Stomach (tissue), 9 donors: ENCODE measurements around the gene TLX3. TPM values are rescaled to one million over a fixed set of nuclear protein-coding genes. Genes with fewer than 3 reads are reported as not detected.

Experiments used
- DNase-seq, 2 donors: peaks; one replicate each; pipeline versions ENCODE4 v3.0.0 to v3.0.0-alpha.2; 2013 to 2019
- H3K27ac ChIP-seq, 5 donors: fragments of 200-600 bp in 4 of 5; sonication (generic) in 4 of 5; one replicate each; pipeline ENCODE4 v1.5.1; 2013 to 2019; ENCODE audit warnings: mild to moderate bottlenecking in 1 of 5, moderate library complexity in 1 of 5
- H3K27me3 ChIP-seq, 3 donors: fragments of 200-600 bp; sonication (generic); one replicate each; pipeline ENCODE4 v1.5.1; 2017 to 2019; ENCODE audit warnings: mixed run types in 1 of 3
- H3K36me3 ChIP-seq, 4 donors: fragments of 200-600 bp; sonication (generic); 1 replicate in 3 of 4; 2 replicates in 1 of 4; pipeline ENCODE4 v1.5.1; 2016 to 2019
- H3K4me1 ChIP-seq, 4 donors: fragments of 200-600 bp; sonication (generic); one replicate each; pipeline ENCODE4 v1.5.1; 2016 to 2019
- H3K4me3 ChIP-seq, 4 donors: fragments of 200-600 bp; sonication (generic) in 3 of 4; one replicate each; pipeline ENCODE4 v1.5.1; 2016 to 2019; ENCODE audit warnings: mild to moderate bottlenecking in 1 of 4
- H3K9me3 ChIP-seq, 4 donors: fragments of 200-600 bp; sonication (generic); one replicate each; pipeline ENCODE4 v1.5.1; 2016 to 2019
- EP300 ChIP-seq: sonication (generic); formaldehyde crosslinking; IDR thresholded peaks from one replicate; pipeline ENCODE4 v1.6.1; 2017; ENCODE audit warnings: antibody characterized with exemption
- POLR2A ChIP-seq, 4 donors: fragments of 450-650 bp; IDR thresholded peaks; one replicate each; pipeline ENCODE4 v1.6.1; 2016; ENCODE audit warnings: antibody characterized with exemption in 4 of 4, control low read depth in 2 of 4, mild to moderate bottlenecking in 1 of 4, moderate library complexity in 1 of 4
- POLR2AphosphoS5 ChIP-seq, 3 donors: sonication (generic); formaldehyde crosslinking; IDR thresholded peaks; one replicate each; pipeline ENCODE4 v1.6.1; 2016; ENCODE audit warnings: antibody characterized with exemption in 3 of 3
- WGBS, 5 donors: extraction: QIAGEN DNeasy Blood & Tissue Kit in 3 of 5; methylation state at CpG; one replicate each; pipeline versions ENCODE4 v1.1.5 to v1.1.7; 2013 to 2018; 5-methylcytosine and 5-hydroxymethylcytosine counted together
- intact Hi-C: fragments of 100-400 bp; cut with DNase I; formaldehyde crosslinking; loops from one replicate; pipeline ENCODE4 v1.15.1; 2023; ENCODE audit warnings: low total_unique reads
- polyA plus RNA-seq, 3 donors: library from polyadenylated mRNA; stranded (reverse); fragments of 200-250 nt; gene quantifications; one replicate each; pipeline ENCODE4 v1.2.3, GENCODE V29; 2013
- total RNA-seq, 5 donors: library from RNA; depleted of rRNA; stranded (reverse); fragments of >200 nt; gene quantifications; one replicate each; pipeline versions ENCODE4 v1.1.0 to v1.2.3, GENCODE V29; 2014 to 2016
- TF ChIP-seq, protein P1 (sequence below), 7 experiments: fragments of 450-650 bp in 4 of 7; fragments of 200-600 bp in 3 of 7; sonication (generic) in 3 of 7; IDR thresholded peaks; one replicate each; pipeline ENCODE4 v1.5.1; 2016 to 2019; ENCODE audit warnings: antibody characterized with exemption in 7 of 7, control low read depth in 2 of 7, mild to moderate bottlenecking in 1 of 7
- donor health status: healthy with polysubstance abuse.
- donor health status: Bipolar disorder and iron deficiency.
- donor health status: healthy.

Gene TLX3
- total and polyA plus RNA-seq, 8 donors, result not detected

DNA sequence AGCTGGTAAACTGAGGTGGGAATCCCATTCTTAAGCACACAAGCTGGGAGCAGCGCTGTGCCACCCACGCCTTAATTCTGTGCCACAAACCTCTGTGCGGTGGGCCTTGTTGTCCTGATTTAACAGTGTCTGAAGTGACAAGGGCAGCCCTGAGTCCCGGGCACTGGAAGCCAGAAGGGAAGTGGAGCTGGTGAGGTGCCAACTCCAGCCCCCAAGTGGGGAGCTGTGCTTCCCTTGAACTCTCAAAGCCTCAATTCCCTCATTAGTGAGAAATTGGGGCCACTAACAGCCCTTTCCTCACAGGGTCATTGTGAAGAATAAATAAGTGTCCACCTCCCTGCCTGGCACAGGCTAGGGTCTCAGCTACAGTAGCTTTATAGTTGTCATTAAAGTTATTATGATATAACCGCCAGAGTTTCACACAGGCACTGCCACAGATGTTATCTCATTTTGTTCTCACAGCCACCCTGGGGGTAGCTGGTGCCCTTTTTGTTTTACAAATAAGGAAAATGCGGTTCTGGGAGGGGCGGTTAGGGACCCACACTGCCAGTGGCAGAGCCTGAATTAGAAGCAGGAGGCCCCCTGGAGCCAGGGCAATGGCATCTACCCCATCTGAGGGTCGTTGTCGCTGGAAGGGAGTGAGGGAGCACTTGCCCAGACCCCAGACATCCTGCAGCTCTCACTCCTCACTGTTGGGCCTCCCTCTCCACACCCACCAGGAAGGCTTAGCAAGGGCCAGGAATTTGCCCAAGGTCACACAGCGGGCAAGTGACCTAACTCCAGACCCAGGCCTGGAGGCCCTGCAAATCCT lies 2.1 kb upstream of the TLX3 start:
- Histone ChIP-seq H3K27me3 (peaks cover 56 to 88% (median 76%) of the 10 kb centered on the region in 3 donors), H3K36me3 (no peaks in the 10 kb centered on the region), H3K4me3 (no peak overlapping the region), H3K27ac (no peak overlapping the region), H3K4me1 (peaks cover 27 to 41% (median 34%) of the 10 kb centered on the region in 4 donors), H3K9me3 (peaks cover 0 to 10% (median 0%) of the 10 kb centered on the region in 4 donors)
- peak in 1 of 2 donors; percentile 22 for DNase-seq
- no peak for TF ChIP-seq EP300
- no peak for TF ChIP-seq POLR2AphosphoS5 (IDR thresholded peaks at IDR 0.05)
- TF ChIP-seq, protein P1, sequence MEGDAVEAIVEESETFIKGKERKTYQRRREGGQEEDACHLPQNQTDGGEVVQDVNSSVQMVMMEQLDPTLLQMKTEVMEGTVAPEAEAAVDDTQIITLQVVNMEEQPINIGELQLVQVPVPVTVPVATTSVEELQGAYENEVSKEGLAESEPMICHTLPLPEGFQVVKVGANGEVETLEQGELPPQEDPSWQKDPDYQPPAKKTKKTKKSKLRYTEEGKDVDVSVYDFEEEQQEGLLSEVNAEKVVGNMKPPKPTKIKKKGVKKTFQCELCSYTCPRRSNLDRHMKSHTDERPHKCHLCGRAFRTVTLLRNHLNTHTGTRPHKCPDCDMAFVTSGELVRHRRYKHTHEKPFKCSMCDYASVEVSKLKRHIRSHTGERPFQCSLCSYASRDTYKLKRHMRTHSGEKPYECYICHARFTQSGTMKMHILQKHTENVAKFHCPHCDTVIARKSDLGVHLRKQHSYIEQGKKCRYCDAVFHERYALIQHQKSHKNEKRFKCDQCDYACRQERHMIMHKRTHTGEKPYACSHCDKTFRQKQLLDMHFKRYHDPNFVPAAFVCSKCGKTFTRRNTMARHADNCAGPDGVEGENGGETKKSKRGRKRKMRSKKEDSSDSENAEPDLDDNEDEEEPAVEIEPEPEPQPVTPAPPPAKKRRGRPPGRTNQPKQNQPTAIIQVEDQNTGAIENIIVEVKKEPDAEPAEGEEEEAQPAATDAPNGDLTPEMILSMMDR (IDR thresholded peaks at IDR 0.05), result no peak
- no peak for TF ChIP-seq POLR2A (IDR thresholded peaks at IDR 0.05)
- intact Hi-C loops, result no loop called here
- 22 to 30% (median 25%) methylated on average over 9 to 10 of the region's 10 CpGs for WGBS, 5 donors

- H3K4me1 ChIP-seq, result peaks cover 36 to 50% (median 44%) of the 10 kb centered on the region in 4 donors
- intact Hi-C loops, result no loop called here
- no peak overlapping the region for H3K4me3 ChIP-seq
- no peaks in the 10 kb centered on the region for H3K36me3 ChIP-seq
- peaks cover 0 to 10% (median 0%) of the 10 kb centered on the region in 4 donors for H3K9me3 ChIP-seq
- H3K27ac ChIP-seq, result no peak overlapping the region
- WGBS, 5 donors, result 18 to 23% (median 19%) methylated on average over 25 to 42 of the region's 42 CpGs
- H3K27me3 ChIP-seq, result peaks cover 64 to 92% (median 85%) of the 10 kb centered on the region in 3 donors
- DNase-seq, result no peak
- TF ChIP-seq, protein P1 (IDR thresholded peaks at IDR 0.05), result no peak
- TF ChIP-seq POLR2A (IDR thresholded peaks at IDR 0.05), result no peak
Measured at GRCh38 chr5:171307789-171308452, 1.1 kb upstream of the TLX3 start.

GRCh38 chr5:171309276-171310211 lies 496 bp downstream of the TLX3 start:
- TF ChIP-seq EP300, result no peak
- TF ChIP-seq POLR2AphosphoS5 (IDR thresholded peaks at IDR 0.05), result no peak
- no peak for TF ChIP-seq POLR2A (IDR thresholded peaks at IDR 0.05)
- TF ChIP-seq, protein P1 (IDR thresholded peaks at IDR 0.05), result no peak
- 3 to 23% (median 7%) methylated on average over 18 to 106 of the region's 106 CpGs for WGBS, 5 donors

More at GRCh38 chr5:171309276-171310211, 496 bp downstream of the TLX3 start:
- Histone ChIP-seq H3K4me3 (peak overlapping the region in 2 of 4 donors; percentile 11 to 19), H3K36me3 (no peaks in the 10 kb centered on the region), H3K27ac (no peak overlapping the region), H3K9me3 (peaks cover 0 to 10% (median 0%) of the 10 kb centered on the region in 4 donors), H3K4me1 (peaks cover 37 to 66% (median 55%) of the 10 kb centered on the region in 4 donors), H3K27me3 (peaks cover 77 to 100% (median 95%) of the 10 kb centered on the region in 3 donors)
- peak in 1 of 2 donors; percentile 32 for DNase-seq
- intact Hi-C loops, result no loop called here
